Hepatocyte (in vitro differentiated cells): ENCODE results near the gene ATOH8. TPM values are rescaled to one million over a fixed set of nuclear protein-coding genes. Genes with fewer than 3 reads are reported as not detected.

Experiments used
- DNase-seq: peaks from one replicate; pipeline ENCODE4 v3.0.0-alpha.2; 2016; ENCODE audit warnings: low spot score
- H2AFZ ChIP-seq: fragments of 200-600 bp; sonication (generic); 2 replicates; pipeline ENCODE4 v1.6.0; 2016; ENCODE audit warnings: antibody characterized with exemption, mild to moderate bottlenecking
- H3K27ac ChIP-seq: fragments of 200-600 bp; sonication (generic); 2 replicates; pipeline ENCODE4 v1.5.1; 2016; ENCODE audit warnings: mild to moderate bottlenecking
- H3K27me3 ChIP-seq: fragments of 200-600 bp; sonication (generic); 2 replicates; pipeline ENCODE4 v1.6.1; 2016
- H3K36me3 ChIP-seq: fragments of 200-600 bp; sonication (generic); replicated peaks from 2 replicates; pipeline ENCODE4 v1.5.1; 2016; ENCODE audit warnings: low read depth; ENCODE audit not compliant: insufficient read depth
- H3K4me1 ChIP-seq: fragments of 200-600 bp; sonication (generic); 2 replicates; pipeline ENCODE4 v1.5.1; 2016; ENCODE audit warnings: mild to moderate bottlenecking, moderate library complexity; ENCODE audit not compliant: insufficient read depth
- H3K4me2 ChIP-seq: fragments of 200-600 bp; sonication (generic); 2 replicates; pipeline ENCODE4 v1.6.0; 2016
- H3K4me3 ChIP-seq: fragments of 200-600 bp; sonication (generic); 2 replicates; pipeline ENCODE4 v1.5.1; 2016; ENCODE audit warnings: mild to moderate bottlenecking
- H3K79me2 ChIP-seq: fragments of 200-600 bp; sonication (generic); 2 replicates; pipeline ENCODE4 v1.6.0; 2017; ENCODE audit warnings: mild to moderate bottlenecking
- H3K9me2 ChIP-seq: fragments of 200-600 bp; sonication (generic); replicated peaks from 2 replicates; pipeline ENCODE4 v1.6.0; 2017; ENCODE audit warnings: mild to moderate bottlenecking; ENCODE audit not compliant: insufficient read depth
- H3K9me3 ChIP-seq: fragments of 200-600 bp; sonication (generic); 2 replicates; pipeline ENCODE4 v1.5.1; 2016; ENCODE audit warnings: low read depth, mild to moderate bottlenecking
- H4K20me1 ChIP-seq: fragments of 200-600 bp; sonication (generic); 2 replicates; pipeline ENCODE4 v1.6.0; 2016; ENCODE audit warnings: mild to moderate bottlenecking; ENCODE audit not compliant: insufficient read depth, poor library complexity, severe bottlenecking
- EZH2 ChIP-seq: fragments of 200-600 bp; sonication (generic); IDR thresholded peaks from 2 replicates; pipeline ENCODE4 v1.6.1; 2016; ENCODE audit warnings: antibody characterized with exemption, mild to moderate bottlenecking, borderline replicate concordance
- EZH2phosphoT487 ChIP-seq: fragments of 200-600 bp; sonication (generic); IDR thresholded peaks from one replicate; pipeline ENCODE4 v1.6.1; 2018; ENCODE audit warnings: antibody characterized with exemption, mild to moderate bottlenecking, low read depth, moderate library complexity; ENCODE audit not compliant: unreplicated experiment, severe bottlenecking
- WGBS: methylation state at CpG from one replicate; pipeline ENCODE4 v1.1.6; 2016; ENCODE audit warnings: low lambda C conversion rate; ENCODE audit errors: missing lambda C conversion rate; 5-methylcytosine and 5-hydroxymethylcytosine counted together
- polyA plus RNA-seq: library from polyadenylated mRNA; unstranded; fragments of >200 nt; fragmentation: Nextera tagmentation; extraction: Ambion mirVana; gene quantifications from 2 replicates; pipeline ENCODE4 v1.2.1, GENCODE V29; 2016
- total RNA-seq: library from RNA; depleted of rRNA; stranded (reverse); fragments of >200 nt; gene quantifications from 2 replicates; pipeline ENCODE4 v1.2.3, GENCODE V29; 2014
- TF ChIP-seq, protein P1 (sequence below): fragments of 200-600 bp; sonication (generic); IDR thresholded peaks from 2 replicates; pipeline ENCODE4 v1.5.1; 2016; ENCODE audit warnings: antibody characterized with exemption, mild to moderate bottlenecking; ENCODE audit not compliant: poor library complexity

The ATOH8 gene
- total and polyA plus RNA-seq, 2 experiments from 2014 or later, result 1.3 to 2.0 TPM

DNA sequence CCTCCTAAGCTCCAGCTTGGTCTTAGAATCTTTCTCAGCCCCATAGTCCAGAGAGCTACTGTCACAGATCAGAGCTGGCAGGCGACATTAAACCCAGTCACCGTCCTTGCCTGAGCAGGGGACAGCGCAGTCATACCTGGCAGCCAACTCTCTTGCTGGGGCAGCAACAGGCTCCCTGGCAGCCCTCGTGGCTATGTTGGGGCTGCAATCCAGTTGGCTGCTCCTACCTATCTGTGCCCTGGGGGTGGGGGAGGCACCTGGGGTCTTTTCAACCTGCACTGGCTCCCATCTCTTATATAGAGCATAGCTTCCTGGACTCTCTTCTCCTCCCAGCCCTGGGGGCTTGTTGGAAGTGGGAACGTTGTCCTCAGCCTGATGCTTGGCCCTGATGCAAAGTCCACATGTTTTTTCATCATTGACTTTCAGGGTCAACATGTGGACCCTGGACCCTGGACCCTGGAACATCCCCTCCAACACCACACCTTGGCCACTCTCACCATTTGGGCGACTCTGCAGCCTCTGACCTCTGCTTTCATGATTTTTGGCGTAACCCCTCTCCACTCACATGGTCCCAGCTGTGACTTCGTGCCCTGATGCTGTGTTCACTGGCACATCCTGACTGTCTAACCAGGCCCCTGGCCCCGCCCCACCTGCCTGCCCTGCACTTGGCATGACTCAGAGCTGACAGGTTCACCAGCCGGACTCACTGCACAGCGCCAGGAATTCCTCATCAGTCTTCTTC lies 45.6 kb downstream of the ATOH8 start:
- Histone ChIP-seq H3K9me2 (no peaks in the 10 kb centered on the region), H3K4me2 (no peak overlapping the region)
- DNase-seq, result peak; percentile 48

DNA sequence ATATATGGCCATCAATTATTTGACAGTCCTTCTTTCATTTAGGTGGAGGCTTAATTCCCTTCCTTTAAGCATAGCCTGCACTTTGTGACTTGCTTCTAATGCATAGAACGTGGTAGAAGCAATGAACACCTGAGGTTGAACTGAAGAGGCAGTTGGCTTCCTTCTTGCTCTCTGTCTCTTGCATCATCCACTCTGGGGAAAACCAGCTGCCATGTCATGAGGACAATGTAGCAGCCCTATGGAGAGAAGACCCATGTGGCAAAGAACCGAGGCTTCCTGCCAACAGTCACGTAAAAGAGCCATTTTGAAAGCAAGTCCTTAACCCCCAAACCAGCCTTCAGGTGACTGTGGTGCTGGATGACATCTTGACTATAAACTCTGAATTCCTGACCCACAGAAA lies 46.8 kb downstream of the ATOH8 start:
- H3K36me3 ChIP-seq, result no peaks in the 10 kb centered on the region
- no peak overlapping the region for H2AFZ ChIP-seq
- H3K79me2 ChIP-seq, result no peaks in the 10 kb centered on the region
- H3K4me2 ChIP-seq, result no peak overlapping the region
- no peaks in the 10 kb centered on the region for H3K9me2 ChIP-seq
- DNase-seq, result no peak
- peaks cover 11% of the 10 kb centered on the region for H3K4me1 ChIP-seq
- H3K27me3 ChIP-seq, result no peaks in the 10 kb centered on the region
- WGBS, result 94% methylated on average over 3 of the region's 3 CpGs
- no peaks in the 10 kb centered on the region for H3K9me3 ChIP-seq
- no peak overlapping the region for H3K4me3 ChIP-seq
- no peak overlapping the region for H3K27ac ChIP-seq
- H4K20me1 ChIP-seq, result no peaks in the 10 kb centered on the region
- TF ChIP-seq, protein P1, sequence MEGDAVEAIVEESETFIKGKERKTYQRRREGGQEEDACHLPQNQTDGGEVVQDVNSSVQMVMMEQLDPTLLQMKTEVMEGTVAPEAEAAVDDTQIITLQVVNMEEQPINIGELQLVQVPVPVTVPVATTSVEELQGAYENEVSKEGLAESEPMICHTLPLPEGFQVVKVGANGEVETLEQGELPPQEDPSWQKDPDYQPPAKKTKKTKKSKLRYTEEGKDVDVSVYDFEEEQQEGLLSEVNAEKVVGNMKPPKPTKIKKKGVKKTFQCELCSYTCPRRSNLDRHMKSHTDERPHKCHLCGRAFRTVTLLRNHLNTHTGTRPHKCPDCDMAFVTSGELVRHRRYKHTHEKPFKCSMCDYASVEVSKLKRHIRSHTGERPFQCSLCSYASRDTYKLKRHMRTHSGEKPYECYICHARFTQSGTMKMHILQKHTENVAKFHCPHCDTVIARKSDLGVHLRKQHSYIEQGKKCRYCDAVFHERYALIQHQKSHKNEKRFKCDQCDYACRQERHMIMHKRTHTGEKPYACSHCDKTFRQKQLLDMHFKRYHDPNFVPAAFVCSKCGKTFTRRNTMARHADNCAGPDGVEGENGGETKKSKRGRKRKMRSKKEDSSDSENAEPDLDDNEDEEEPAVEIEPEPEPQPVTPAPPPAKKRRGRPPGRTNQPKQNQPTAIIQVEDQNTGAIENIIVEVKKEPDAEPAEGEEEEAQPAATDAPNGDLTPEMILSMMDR, result no peak
- no peak for TF ChIP-seq EZH2phosphoT487
- TF ChIP-seq EZH2, result no peak

More for the DNA sequence above, 45.6 kb downstream of the ATOH8 start:
- Histone ChIP-seq H4K20me1 (no peaks in the 10 kb centered on the region), H2AFZ (no peak overlapping the region), H3K27me3 (no peaks in the 10 kb centered on the region), H3K36me3 (no peaks in the 10 kb centered on the region), H3K27ac (no peak overlapping the region), H3K4me3 (no peak overlapping the region), H3K9me3 (no peaks in the 10 kb centered on the region), H3K79me2 (no peaks in the 10 kb centered on the region), H3K4me1 (peaks cover 23% of the 10 kb centered on the region)
- TF ChIP-seq EZH2 (no peak), EZH2phosphoT487 (no peak)
- TF ChIP-seq, protein P1, result no peak
- 83% methylated on average over 11 of the region's 11 CpGs for WGBS

DNA sequence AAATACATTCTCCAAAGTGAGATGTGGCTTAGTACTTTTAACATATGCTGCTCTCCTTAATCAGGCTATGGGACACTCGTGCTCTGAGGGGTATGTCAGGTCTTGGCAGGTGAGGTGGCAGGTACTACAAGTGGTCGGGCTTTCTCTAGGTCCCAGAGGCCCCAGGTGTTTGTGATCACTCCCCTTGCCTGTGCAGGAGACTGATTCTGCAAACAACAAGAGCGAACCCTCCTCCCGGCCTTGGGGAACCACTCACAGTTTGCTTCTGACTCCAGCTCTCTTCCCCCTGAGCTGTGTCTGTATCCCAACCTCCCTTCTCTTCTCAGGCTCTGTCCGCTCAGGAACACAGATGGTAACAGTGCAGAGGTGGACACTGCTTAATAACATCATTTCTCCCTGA lies 48.1 kb downstream of the ATOH8 start:
- no peaks in the 10 kb centered on the region for H3K4me1 ChIP-seq
- WGBS, result 86% methylated on average over 5 of the region's 5 CpGs
- DNase-seq, result no peak

More for the DNA sequence above, 48.1 kb downstream of the ATOH8 start:
- no peaks in the 10 kb centered on the region for H3K36me3 ChIP-seq
- H3K79me2 ChIP-seq, result no peaks in the 10 kb centered on the region
- no peak overlapping the region for H3K4me2 ChIP-seq
- no peaks in the 10 kb centered on the region for H3K9me2 ChIP-seq
- no peak overlapping the region for H2AFZ ChIP-seq
- H3K27ac ChIP-seq, result no peak overlapping the region
- H3K4me3 ChIP-seq, result no peak overlapping the region
- H3K27me3 ChIP-seq, result no peaks in the 10 kb centered on the region
- no peaks in the 10 kb centered on the region for H4K20me1 ChIP-seq
- H3K9me3 ChIP-seq, result no peaks in the 10 kb centered on the region
- TF ChIP-seq EZH2phosphoT487 (no peak), EZH2 (no peak)
- TF ChIP-seq, protein P1, result no peak
